ENCODE data around the gene SLC16A8.

GRCh38 chr22:38031491-38031890 lies 52.5 kb downstream of the SLC16A8 start:
- no peak for TF ChIP-seq POLR2A (IDR thresholded peaks at IDR 0.05)
- no peak for TF ChIP-seq CTCF (IDR thresholded peaks at IDR 0.05)

Measured in adrenal gland (tissue), 5 donors.